HepG2 (cell line): ENCODE measurements around the gene BCL2L13. TPM values are rescaled to one million over a fixed set of nuclear protein-coding genes. Genes with fewer than 3 reads are reported as not detected.
A peak's percentile ranks its signal among the peaks of the same experiment; 100 is the strongest.

Source experiments
- DR1 ChIP-seq: sonication (generic); formaldehyde crosslinking; IDR thresholded peaks from 2 replicates; pipeline ENCODE4 v1.8.0; 2021; ENCODE audit warnings: mild to moderate bottlenecking, missing genetic modification reagents, inconsistent platforms
- ERF ChIP-seq: IDR thresholded peaks from 2 replicates; pipeline ENCODE4 v1.6.1; 2018; ENCODE audit warnings: missing biosample characterization, missing genetic modification reagents
- HES4 ChIP-seq: sonication (generic); formaldehyde crosslinking; IDR thresholded peaks from 2 replicates; pipeline ENCODE4 v1.9.0; 2021; ENCODE audit warnings: mild to moderate bottlenecking, missing genetic modification reagents, borderline replicate concordance
- HHEX ChIP-seq: IDR thresholded peaks from 2 replicates; pipeline ENCODE4 v1.6.1; 2016; ENCODE audit warnings: control low read depth
- HNRNPUL1 ChIP-seq: fragments of 200-400 bp; formaldehyde crosslinking; IDR thresholded peaks from 2 replicates; pipeline ENCODE4 v1.6.1; 2017; ENCODE audit warnings: low read depth, mild to moderate bottlenecking, low read length, moderate library complexity
- ISL2 ChIP-seq: sonication (generic); formaldehyde crosslinking; IDR thresholded peaks from 2 replicates; pipeline ENCODE4 v1.5.0; 2020; ENCODE audit warnings: missing genetic modification reagents
- JARID2 ChIP-seq: sonication (generic); formaldehyde crosslinking; IDR thresholded peaks from 2 replicates; pipeline ENCODE4 v1.8.1; 2023; ENCODE audit warnings: missing genetic modification reagents, inconsistent platforms; ENCODE audit not compliant: insufficient replicate concordance
- MYC ChIP-seq: sonication (generic); formaldehyde crosslinking; IDR thresholded peaks from 2 replicates; pipeline ENCODE4 v1.9.0; 2021; ENCODE audit warnings: missing genetic modification reagents, borderline replicate concordance
- NBN ChIP-seq: fragments of 450-650 bp; conservative IDR thresholded peaks from 2 replicates; pipeline ENCODE4 v1.6.1; 2017
- NR1H2 ChIP-seq: sonication (generic); formaldehyde crosslinking; IDR thresholded peaks from 2 replicates; pipeline ENCODE4 v1.8.1; 2022; ENCODE audit warnings: low read depth, missing genetic modification reagents, borderline replicate concordance
- SMAD9 ChIP-seq: sonication (generic); formaldehyde crosslinking; IDR thresholded peaks from 2 replicates; pipeline ENCODE4 v1.5.1; 2020; ENCODE audit warnings: mild to moderate bottlenecking, missing genetic modification reagents
- YEATS2 ChIP-seq: sonication (generic); formaldehyde crosslinking; IDR thresholded peaks from 2 replicates; pipeline ENCODE4 v1.4.0; 2020; ENCODE audit warnings: missing genetic modification reagents, borderline replicate concordance
- ZBTB7A ChIP-seq: sonication (generic); formaldehyde crosslinking; IDR thresholded peaks from 2 replicates; pipeline ENCODE4 v1.8.0; 2022; ENCODE audit warnings: mild to moderate bottlenecking, missing genetic modification reagents
- ZEB1 ChIP-seq: IDR thresholded peaks from 2 replicates; pipeline ENCODE4 v1.6.1; 2012; ENCODE audit warnings: mild to moderate bottlenecking, low read depth, inconsistent platforms; ENCODE audit not compliant: insufficient replicate concordance
- ZNF253 ChIP-seq: sonication (generic); formaldehyde crosslinking; IDR thresholded peaks from 2 replicates; pipeline ENCODE4 v1.8.0; 2022; ENCODE audit warnings: mild to moderate bottlenecking, missing genetic modification reagents, borderline replicate concordance
- ZNF557 ChIP-seq: sonication (generic); formaldehyde crosslinking; IDR thresholded peaks from 2 replicates; pipeline ENCODE4 v1.4.0; 2020; ENCODE audit warnings: missing genetic modification reagents
- polyA plus RNA-seq, 8 experiments: library from polyadenylated mRNA; depleted of rRNA in 3 of 8; stranded (reverse) in 7 of 8; unstranded in 1 of 8; fragments of >200 nt; fragmentation: Illumina TruSeq in 4 of 8; extraction: Trizol in 4 of 8; gene quantifications; 2 replicates each; pipeline versions ENCODE4 v1.2.1 to v1.2.3, GENCODE V29; 2011 to 2016; ENCODE audit warnings: low read depth in 4 of 8, missing spikeins in 1 of 8, mixed read lengths in 1 of 8; ENCODE audit not compliant: insufficient read depth in 1 of 8
- total RNA-seq, 5 experiments: library from RNA; depleted of rRNA; stranded (reverse); fragments of >200 nt; fragmentation: Illumina TruSeq; extraction: Trizol; gene quantifications; 2 replicates each; pipeline ENCODE4 v1.2.3, GENCODE V29; 2016; ENCODE audit warnings: low read depth in 1 of 5
- TF ChIP-seq, protein P1 (sequence below): sonication (generic); formaldehyde crosslinking; IDR thresholded peaks from 2 replicates; pipeline ENCODE4 v1.5.0; 2020; ENCODE audit warnings: mild to moderate bottlenecking, missing genetic modification reagents
- TF ChIP-seq, protein P2 (sequence below): sonication (generic); formaldehyde crosslinking; IDR thresholded peaks from 2 replicates; pipeline ENCODE4 v1.4.0; 2020; ENCODE audit warnings: missing genetic modification reagents; ENCODE audit errors: not compliant biosample characterization
- TF ChIP-seq, protein P3 (sequence below): IDR thresholded peaks from 2 replicates; pipeline ENCODE4 v1.6.1; 2012; ENCODE audit warnings: low read depth, low read length, improper control_type of control experiment
- TF ChIP-seq, protein P4 (sequence below): sonication (generic); formaldehyde crosslinking; IDR thresholded peaks from 2 replicates; pipeline ENCODE4 v1.4.0; 2020; ENCODE audit warnings: mild to moderate bottlenecking, low read depth, missing genetic modification reagents
- TF ChIP-seq, protein P5 (sequence below): IDR thresholded peaks from 2 replicates; pipeline ENCODE4 v1.6.1; 2016; ENCODE audit warnings: missing biosample characterization, missing genetic modification reagents, low read depth

Gene BCL2L13
- total and polyA plus RNA-seq, 2 of the 13 experiments (the other 11 are each of a cell fraction or from before 2014, with no cell fraction given), result 13.5 to 14.6 TPM

DNA sequence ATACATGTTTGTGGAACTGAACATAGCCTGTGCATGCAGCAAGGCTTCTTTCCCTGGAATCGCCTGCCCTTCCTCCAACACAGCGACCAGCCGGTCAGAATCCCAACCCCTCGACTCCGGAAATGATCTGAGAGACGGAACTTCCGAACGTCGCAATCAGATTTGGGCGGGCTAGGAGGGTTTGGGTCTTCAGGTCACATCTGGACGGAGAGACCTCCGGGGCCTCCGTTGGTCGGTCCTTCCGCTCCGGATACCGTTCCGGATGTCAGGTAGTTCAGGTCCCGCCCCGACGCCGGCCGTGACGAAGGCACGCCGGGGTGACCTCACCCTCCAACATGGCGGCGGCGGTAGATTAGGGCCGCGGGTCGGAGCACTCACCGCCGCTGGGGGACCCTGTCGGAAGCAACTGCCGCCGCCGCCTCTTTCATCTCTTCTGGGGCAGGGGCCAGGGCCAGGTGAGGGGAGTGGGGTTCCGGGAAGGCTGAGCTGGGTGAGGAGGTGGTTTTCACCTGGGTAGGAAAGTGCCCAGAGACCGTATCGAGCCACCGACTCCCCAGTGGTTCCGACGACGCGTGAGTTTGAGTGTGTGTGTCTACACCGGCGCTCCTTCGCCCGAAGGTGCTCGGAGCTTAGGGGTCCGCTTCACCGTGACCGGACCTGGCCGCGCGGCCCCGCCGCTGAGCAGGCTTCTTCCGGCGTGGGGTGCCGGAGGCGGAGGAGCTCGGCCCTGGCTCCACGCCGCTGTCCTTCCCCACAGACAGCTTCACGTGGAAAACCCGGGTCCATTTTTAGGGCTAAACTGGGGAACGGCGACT lies at the start of gene BCL2L13 (continued):
- TF ChIP-seq, protein P1, sequence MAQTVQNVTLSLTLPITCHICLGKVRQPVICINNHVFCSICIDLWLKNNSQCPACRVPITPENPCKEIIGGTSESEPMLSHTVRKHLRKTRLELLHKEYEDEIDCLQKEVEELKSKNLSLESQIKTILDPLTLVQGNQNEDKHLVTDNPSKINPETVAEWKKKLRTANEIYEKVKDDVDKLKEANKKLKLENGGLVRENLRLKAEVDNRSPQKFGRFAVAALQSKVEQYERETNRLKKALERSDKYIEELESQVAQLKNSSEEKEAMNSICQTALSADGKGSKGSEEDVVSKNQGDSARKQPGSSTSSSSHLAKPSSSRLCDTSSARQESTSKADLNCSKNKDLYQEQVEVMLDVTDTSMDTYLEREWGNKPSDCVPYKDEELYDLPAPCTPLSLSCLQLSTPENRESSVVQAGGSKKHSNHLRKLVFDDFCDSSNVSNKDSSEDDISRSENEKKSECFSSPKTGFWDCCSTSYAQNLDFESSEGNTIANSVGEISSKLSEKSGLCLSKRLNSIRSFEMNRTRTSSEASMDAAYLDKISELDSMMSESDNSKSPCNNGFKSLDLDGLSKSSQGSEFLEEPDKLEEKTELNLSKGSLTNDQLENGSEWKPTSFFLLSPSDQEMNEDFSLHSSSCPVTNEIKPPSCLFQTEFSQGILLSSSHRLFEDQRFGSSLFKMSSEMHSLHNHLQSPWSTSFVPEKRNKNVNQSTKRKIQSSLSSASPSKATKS, result no peak
- TF ChIP-seq HES4 (CRISPR knock-in tag), result no peak
- TF ChIP-seq MYC (CRISPR knock-in tag), result peak; percentile 67; the same call in 1 of the 2 replicates
- TF ChIP-seq HNRNPUL1, result no peak
- no peak for TF ChIP-seq ZNF557 (CRISPR knock-in tag)
- TF ChIP-seq, protein P2, sequence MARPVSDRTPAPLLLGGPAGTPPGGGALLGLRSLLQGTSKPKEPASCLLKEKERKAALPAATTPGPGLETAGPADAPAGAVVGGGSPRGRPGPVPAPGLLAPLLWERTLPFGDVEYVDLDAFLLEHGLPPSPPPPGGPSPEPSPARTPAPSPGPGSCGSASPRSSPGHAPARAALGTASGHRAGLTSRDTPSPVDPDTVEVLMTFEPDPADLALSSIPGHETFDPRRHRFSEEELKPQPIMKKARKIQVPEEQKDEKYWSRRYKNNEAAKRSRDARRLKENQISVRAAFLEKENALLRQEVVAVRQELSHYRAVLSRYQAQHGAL, result no peak
- TF ChIP-seq ERF (CRISPR knock-in tag), result peak; percentile 73
- no peak for TF ChIP-seq ZBTB7A (CRISPR knock-in tag)
- TF ChIP-seq, protein P3, sequence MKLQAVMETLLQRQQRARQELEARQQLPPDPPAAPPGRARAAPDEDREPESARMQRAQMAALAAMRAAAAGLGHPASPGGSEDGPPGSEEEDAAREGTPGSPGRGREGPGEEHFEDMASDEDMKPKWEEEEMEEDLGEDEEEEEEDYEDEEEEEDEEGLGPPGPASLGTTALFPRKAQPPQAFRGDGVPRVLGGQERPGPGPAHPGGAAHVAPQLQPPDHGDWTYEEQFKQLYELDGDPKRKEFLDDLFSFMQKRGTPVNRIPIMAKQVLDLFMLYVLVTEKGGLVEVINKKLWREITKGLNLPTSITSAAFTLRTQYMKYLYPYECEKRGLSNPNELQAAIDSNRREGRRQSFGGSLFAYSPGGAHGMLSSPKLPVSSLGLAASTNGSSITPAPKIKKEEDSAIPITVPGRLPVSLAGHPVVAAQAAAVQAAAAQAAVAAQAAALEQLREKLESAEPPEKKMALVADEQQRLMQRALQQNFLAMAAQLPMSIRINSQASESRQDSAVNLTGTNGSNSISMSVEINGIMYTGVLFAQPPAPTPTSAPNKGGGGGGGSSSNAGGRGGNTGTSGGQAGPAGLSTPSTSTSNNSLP, result no peak
- peak; percentile 97 for TF ChIP-seq DR1 (CRISPR knock-in tag)
- TF ChIP-seq ZEB1, result no peak
- TF ChIP-seq, protein P4, sequence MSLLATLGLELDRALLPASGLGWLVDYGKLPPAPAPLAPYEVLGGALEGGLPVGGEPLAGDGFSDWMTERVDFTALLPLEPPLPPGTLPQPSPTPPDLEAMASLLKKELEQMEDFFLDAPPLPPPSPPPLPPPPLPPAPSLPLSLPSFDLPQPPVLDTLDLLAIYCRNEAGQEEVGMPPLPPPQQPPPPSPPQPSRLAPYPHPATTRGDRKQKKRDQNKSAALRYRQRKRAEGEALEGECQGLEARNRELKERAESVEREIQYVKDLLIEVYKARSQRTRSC (CRISPR knock-in tag), result no peak
- peak; percentile 68; the same call in 1 of the 2 replicates for TF ChIP-seq YEATS2 (CRISPR knock-in tag)
- peak; percentile 72; the same call in 1 of the 2 replicates for TF ChIP-seq ISL2 (CRISPR knock-in tag)
- no peak for TF ChIP-seq HHEX (CRISPR knock-in tag)
- TF ChIP-seq JARID2, result no peak
- TF ChIP-seq SMAD9 (CRISPR knock-in tag), result no peak
- TF ChIP-seq NR1H2 (CRISPR knock-in tag), result no peak
- TF ChIP-seq, protein P5, sequence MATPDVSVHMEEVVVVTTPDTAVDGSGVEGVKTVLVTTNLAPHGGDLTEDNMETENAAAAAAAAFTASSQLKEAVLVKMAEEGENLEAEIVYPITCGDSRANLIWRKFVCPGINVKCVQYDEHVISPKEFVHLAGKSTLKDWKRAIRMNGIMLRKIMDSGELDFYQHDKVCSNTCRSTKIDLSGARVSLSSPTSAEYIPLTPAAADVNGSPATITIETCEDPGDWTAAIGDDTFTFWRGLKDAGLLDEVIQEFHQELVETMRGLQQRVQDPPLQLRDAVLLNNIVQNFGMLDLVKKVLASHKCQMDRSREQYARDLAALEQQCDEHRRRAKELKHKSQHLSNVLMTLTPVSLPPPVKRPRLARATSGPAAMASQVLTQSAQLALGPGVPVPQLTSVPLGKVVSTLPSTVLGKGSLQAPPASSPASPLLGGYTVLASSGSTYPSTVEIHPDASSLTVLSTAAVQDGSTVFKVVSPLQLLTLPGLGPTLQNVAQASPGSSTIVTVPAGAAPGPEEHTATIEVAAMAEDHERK (CRISPR knock-in tag), result peak; percentile 92
- TF ChIP-seq ZNF253 (CRISPR knock-in tag), result 0 out of 2 replicates have a peak, but pooled peaks have one; percentile 66
- no peak for TF ChIP-seq NBN
